Trophoblast cell (in vitro differentiated cells and primary cell): ENCODE measurements around the gene FBXL22.
A peak's percentile ranks its signal among the peaks of the same experiment; 100 is the strongest.

ENCODE experiments used
- DNase-seq, 2 donors: peaks; one replicate each; pipeline ENCODE4 v3.0.0-alpha.2; 2016
- H2AFZ ChIP-seq: 2 replicates; pipeline ENCODE4 v1.6.1; 2013; ENCODE audit warnings: low read length, moderate library complexity, mild to moderate bottlenecking; ENCODE audit not compliant: insufficient read depth, poor library complexity
- H2AK5ac ChIP-seq: 2 replicates; pipeline ENCODE4 v1.6.1; 2013; ENCODE audit warnings: mild to moderate bottlenecking, low read length
- H2BK120ac ChIP-seq: 2 replicates; pipeline ENCODE4 v1.6.1; 2013; ENCODE audit warnings: low read length, mild to moderate bottlenecking, moderate library complexity; ENCODE audit not compliant: insufficient read depth, poor library complexity
- H2BK12ac ChIP-seq: 2 replicates; pipeline ENCODE4 v1.6.1; 2013; ENCODE audit warnings: mild to moderate bottlenecking, low read length, moderate library complexity
- H2BK5ac ChIP-seq: 2 replicates; pipeline ENCODE4 v1.6.1; 2013; ENCODE audit warnings: low read length, low read depth, moderate library complexity, mild to moderate bottlenecking; ENCODE audit not compliant: poor library complexity
- H3K14ac ChIP-seq: 2 replicates; pipeline ENCODE4 v1.6.1; 2013; ENCODE audit warnings: mild to moderate bottlenecking, low read length
- H3K18ac ChIP-seq: 2 replicates; pipeline ENCODE4 v1.6.1; 2013; ENCODE audit warnings: mild to moderate bottlenecking, low read length
- H3K23ac ChIP-seq: 2 replicates; pipeline ENCODE4 v1.6.1; 2013; ENCODE audit warnings: low read length
- H3K27ac ChIP-seq: 2 replicates; pipeline ENCODE4 v1.5.1; 2013; ENCODE audit warnings: low read depth, mild to moderate bottlenecking, inconsistent platforms, low read length, moderate library complexity
- H3K27me3 ChIP-seq: 2 replicates; pipeline ENCODE4 v1.6.1; 2013; ENCODE audit warnings: inconsistent platforms, mild to moderate bottlenecking, low read length, moderate library complexity; ENCODE audit not compliant: insufficient read depth
- H3K36me3 ChIP-seq, 2 experiments: 1 replicate in 1 of 2; 2 replicates in 1 of 2; pipeline ENCODE4 v1.6.1; 2013; ENCODE audit warnings: low read length in 2 of 2, mild to moderate bottlenecking in 2 of 2, moderate library complexity in 1 of 2; ENCODE audit not compliant: insufficient read depth in 2 of 2, control insufficient read depth in 1 of 2
- H3K4ac ChIP-seq: 2 replicates; pipeline ENCODE4 v1.6.1; 2013; ENCODE audit warnings: low read depth, mild to moderate bottlenecking, low read length, moderate library complexity
- H3K4me1 ChIP-seq, 2 experiments: 1 replicate in 1 of 2; 2 replicates in 1 of 2; pipeline ENCODE4 v1.6.1; 2013; ENCODE audit warnings: low read length in 2 of 2, mild to moderate bottlenecking in 2 of 2, moderate library complexity in 1 of 2; ENCODE audit not compliant: insufficient read depth in 2 of 2, control insufficient read depth in 1 of 2
- H3K4me2 ChIP-seq: 2 replicates; pipeline ENCODE4 v1.6.1; 2013; ENCODE audit warnings: inconsistent platforms, mild to moderate bottlenecking, low read length, moderate library complexity
- H3K4me3 ChIP-seq: 2 replicates; pipeline ENCODE4 v1.5.1; 2013; ENCODE audit warnings: mild to moderate bottlenecking, low read depth, low read length, inconsistent platforms
- H3K79me1 ChIP-seq: one replicate; pipeline ENCODE4 v1.6.1; 2013; ENCODE audit warnings: low read length
- H3K79me2 ChIP-seq: 2 replicates; pipeline ENCODE4 v1.6.1; 2013; ENCODE audit warnings: low read length, mild to moderate bottlenecking; ENCODE audit not compliant: control insufficient read depth, insufficient read depth, poor library complexity
- H3K9ac ChIP-seq: 2 replicates; pipeline ENCODE4 v1.6.1; 2013; ENCODE audit warnings: mild to moderate bottlenecking, low read length
- H3K9me3 ChIP-seq: 2 replicates; pipeline ENCODE4 v1.6.1; 2013; ENCODE audit warnings: low read depth, mild to moderate bottlenecking, control low read depth, inconsistent platforms, low read length; ENCODE audit not compliant: insufficient read depth
- H4K12ac ChIP-seq: 2 replicates; pipeline ENCODE4 v1.6.1; 2013; ENCODE audit warnings: low read depth, mild to moderate bottlenecking, low read length, moderate library complexity
- H4K8ac ChIP-seq: 2 replicates; pipeline ENCODE4 v1.6.1; 2013; ENCODE audit warnings: low read depth, mild to moderate bottlenecking, low read length, moderate library complexity
- H4K91ac ChIP-seq: one replicate; pipeline ENCODE4 v1.6.1; 2013; ENCODE audit warnings: low read depth, mild to moderate bottlenecking, low read length, moderate library complexity
- WGBS: extraction: QIAGEN DNeasy Blood & Tissue Kit; methylation state at CpG from one replicate; pipeline ENCODE4 v1.1.7; 2013; ENCODE audit warnings: missing lambda C conversion rate; ENCODE audit not compliant: insufficient read length, insufficient coverage; ENCODE audit errors: extremely low coverage; 5-methylcytosine and 5-hydroxymethylcytosine counted together

The FBXL22 gene

GRCh38 chr15:63628123-63628822, 31.1 kb downstream of the FBXL22 start:
- Histone ChIP-seq H3K4me1 (no peaks in the 10 kb centered on the region), H3K4me2 (no peak overlapping the region), H2AFZ (no peak overlapping the region), H3K9me3 (no peaks in the 10 kb centered on the region), H3K27ac (no peak overlapping the region), H3K79me2 (no peaks in the 10 kb centered on the region), H4K8ac (no peak overlapping the region), H2BK120ac (no peak overlapping the region), H3K9ac (no peak overlapping the region), H4K12ac (no peak overlapping the region), H3K23ac (no peak overlapping the region), H4K91ac (no peak overlapping the region), H3K4me3 (no peak overlapping the region), H3K18ac (no peak overlapping the region), H2AK5ac (no peak overlapping the region), H3K36me3 (peaks cover 42 to 64% of the 10 kb centered on the region in 2 experiments), H3K14ac (no peak overlapping the region), H2BK12ac (no peak overlapping the region), H3K27me3 (no peaks in the 10 kb centered on the region), H3K4ac (no peak overlapping the region), H2BK5ac (no peak overlapping the region), H3K79me1 (no peaks in the 10 kb centered on the region)
- DNase-seq = peak; percentile 21 to 44
- no CpG with 5 or more reads among the region's 13 CpGs for WGBS

GRCh38 chr15:63630036-63630751, 33.0 kb downstream of the FBXL22 start:
- Histone ChIP-seq H4K12ac (no peak overlapping the region), H3K4me2 (no peak overlapping the region), H3K14ac (no peak overlapping the region), H4K8ac (no peak overlapping the region), H3K4ac (no peak overlapping the region), H3K23ac (no peak overlapping the region), H2BK120ac (no peak overlapping the region), H3K18ac (no peak overlapping the region), H2BK5ac (no peak overlapping the region), H4K91ac (no peak overlapping the region), H2AK5ac (no peak overlapping the region), H3K79me1 (no peaks in the 10 kb centered on the region), H3K9ac (no peak overlapping the region), H3K9me3 (no peaks in the 10 kb centered on the region), H3K79me2 (no peaks in the 10 kb centered on the region), H3K4me1 (no peaks in the 10 kb centered on the region), H3K36me3 (peaks cover 34 to 56% of the 10 kb centered on the region in 2 experiments), H3K4me3 (no peak overlapping the region), H3K27ac (no peak overlapping the region), H2BK12ac (no peak overlapping the region), H3K27me3 (no peaks in the 10 kb centered on the region), H2AFZ (no peak overlapping the region)
- no peak for DNase-seq
- no CpG with 5 or more reads among the region's 7 CpGs for WGBS

- Histone ChIP-seq H3K18ac (no peak overlapping the region), H2BK120ac (no peak overlapping the region), H3K4ac (no peak overlapping the region), H2AK5ac (no peak overlapping the region), H2BK5ac (no peak overlapping the region), H4K12ac (no peak overlapping the region), H4K8ac (no peak overlapping the region), H3K14ac (no peak overlapping the region), H4K91ac (no peak overlapping the region), H3K27me3 (no peaks in the 10 kb centered on the region), H3K36me3 (peaks cover 21 to 46% of the 10 kb centered on the region in 2 experiments), H3K79me1 (no peaks in the 10 kb centered on the region), H3K9ac (no peak overlapping the region), H3K27ac (no peak overlapping the region), H3K4me3 (no peak overlapping the region), H3K4me1 (no peaks in the 10 kb centered on the region), H2AFZ (no peak overlapping the region), H3K9me3 (peaks cover 1% of the 10 kb centered on the region), H3K23ac (no peak overlapping the region), H3K79me2 (no peaks in the 10 kb centered on the region), H3K4me2 (no peak overlapping the region), H2BK12ac (no peak overlapping the region)
- WGBS = no CpG with 5 or more reads among the region's 2 CpGs
- no peak for DNase-seq
Measured at GRCh38 chr15:63633312-63633711, 36.1 kb downstream of the FBXL22 start.

GRCh38 chr15:63634154-63634553, 37.0 kb downstream of the FBXL22 start:
- Histone ChIP-seq H2AFZ (no peak overlapping the region), H3K36me3 (peaks cover 15 to 47% of the 10 kb centered on the region in 2 experiments), H3K4me2 (no peak overlapping the region), H3K18ac (no peak overlapping the region), H3K4ac (no peak overlapping the region), H2BK120ac (no peak overlapping the region), H3K79me1 (no peaks in the 10 kb centered on the region), H3K14ac (no peak overlapping the region), H3K23ac (no peak overlapping the region), H3K9me3 (peaks cover 1% of the 10 kb centered on the region), H2BK12ac (no peak overlapping the region), H4K91ac (no peak overlapping the region), H3K9ac (no peak overlapping the region), H4K8ac (no peak overlapping the region), H3K79me2 (no peaks in the 10 kb centered on the region), H2BK5ac (no peak overlapping the region), H3K4me3 (no peak overlapping the region), H3K27me3 (no peaks in the 10 kb centered on the region), H3K27ac (no peak overlapping the region), H4K12ac (no peak overlapping the region), H2AK5ac (no peak overlapping the region), H3K4me1 (no peaks in the 10 kb centered on the region)
- no peak for DNase-seq
- no CpG with 5 or more reads among the region's 1 CpG for WGBS
